Stimulated activated CD8-positive, alpha-beta memory T cell treated with anti-CD3 and anti-CD28 coated beads, Interleukin-4, amount 100 ng/mL, for 24 hours (primary cell): ENCODE measurements around the gene IL20.

Experiments
- DNase-seq: peaks from one replicate; pipeline ENCODE4 v3.0.0-alpha.2; 2020; ENCODE audit warnings: low read depth

Gene IL20

DNA sequence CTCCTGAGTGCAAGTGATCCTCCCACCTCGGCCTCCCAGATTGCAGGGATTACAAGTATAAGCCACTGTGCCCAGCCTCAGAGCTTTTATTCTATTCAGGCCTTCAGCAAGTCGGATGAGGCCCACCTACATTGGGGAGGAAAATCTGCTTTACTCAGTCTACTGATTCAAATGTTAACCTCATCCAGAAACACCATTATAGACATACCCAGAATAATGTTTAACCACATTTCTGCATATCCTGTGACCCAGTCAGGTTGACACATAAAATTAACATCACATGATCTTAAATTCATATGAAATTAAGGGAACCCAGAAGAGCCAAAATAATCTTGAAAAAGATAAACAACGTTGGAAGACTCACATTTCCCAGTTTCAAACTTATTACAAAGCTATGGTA is 14.9 kb downstream of the IL20 start:
- DNase-seq: no peak

DNA sequence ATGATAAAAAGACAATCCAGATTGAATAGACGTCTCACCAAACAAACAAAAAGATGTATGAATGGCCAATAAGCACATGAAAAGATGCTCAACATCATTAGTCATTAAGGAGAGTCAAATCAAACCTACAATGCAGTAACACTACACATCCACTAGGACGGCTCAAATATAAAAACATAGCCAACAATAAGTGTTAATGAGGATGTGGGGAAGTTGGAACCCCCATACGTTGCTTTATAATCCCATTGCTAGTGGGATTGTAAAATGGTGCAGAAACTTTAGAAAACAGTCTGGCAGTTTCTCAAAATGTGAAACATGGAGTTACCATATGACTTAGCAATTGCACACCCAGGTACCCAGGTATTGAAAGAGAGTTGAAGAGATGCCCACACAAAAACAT is 17.1 kb downstream of the IL20 start:
- DNase-seq: no peak

DNA sequence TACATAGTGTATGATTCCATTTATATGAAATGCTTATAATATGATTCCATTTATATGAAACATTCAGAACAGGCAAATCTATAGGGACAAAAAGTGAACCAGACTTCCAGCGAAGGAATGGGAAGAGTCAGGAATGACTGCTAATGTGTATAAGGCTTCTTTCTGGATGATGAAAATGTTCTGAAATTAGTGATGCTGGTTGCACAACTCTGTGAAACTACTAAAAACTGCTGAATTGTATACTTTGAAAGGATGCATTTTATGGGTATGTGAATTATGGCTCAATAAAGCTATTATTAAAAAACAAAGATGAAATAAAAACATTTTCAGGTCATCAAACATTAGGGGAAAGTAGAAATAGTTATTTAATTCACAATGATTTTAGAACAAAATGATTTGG is 17.7 kb downstream of the IL20 start:
- no peak for DNase-seq

DNA sequence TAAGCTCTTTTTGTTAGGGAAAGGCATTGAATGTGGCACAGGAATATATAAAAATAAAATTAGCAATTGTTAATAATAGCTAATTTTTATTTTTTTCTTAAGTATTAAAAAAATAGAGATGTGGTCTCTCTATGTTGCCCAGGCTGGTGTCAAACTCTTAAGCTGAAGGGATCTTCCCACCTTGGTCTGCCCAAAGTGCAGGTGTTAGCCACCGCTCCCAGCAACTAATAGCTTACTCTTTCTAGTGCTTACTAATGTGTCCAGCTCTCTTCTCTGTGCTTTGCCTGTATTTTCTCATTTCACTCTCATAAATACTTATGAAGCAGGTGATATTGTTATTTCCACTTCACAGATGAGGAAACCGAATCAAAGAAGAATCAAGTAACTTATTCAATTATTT is 18.5 kb downstream of the IL20 start:
- no peak for DNase-seq

DNA sequence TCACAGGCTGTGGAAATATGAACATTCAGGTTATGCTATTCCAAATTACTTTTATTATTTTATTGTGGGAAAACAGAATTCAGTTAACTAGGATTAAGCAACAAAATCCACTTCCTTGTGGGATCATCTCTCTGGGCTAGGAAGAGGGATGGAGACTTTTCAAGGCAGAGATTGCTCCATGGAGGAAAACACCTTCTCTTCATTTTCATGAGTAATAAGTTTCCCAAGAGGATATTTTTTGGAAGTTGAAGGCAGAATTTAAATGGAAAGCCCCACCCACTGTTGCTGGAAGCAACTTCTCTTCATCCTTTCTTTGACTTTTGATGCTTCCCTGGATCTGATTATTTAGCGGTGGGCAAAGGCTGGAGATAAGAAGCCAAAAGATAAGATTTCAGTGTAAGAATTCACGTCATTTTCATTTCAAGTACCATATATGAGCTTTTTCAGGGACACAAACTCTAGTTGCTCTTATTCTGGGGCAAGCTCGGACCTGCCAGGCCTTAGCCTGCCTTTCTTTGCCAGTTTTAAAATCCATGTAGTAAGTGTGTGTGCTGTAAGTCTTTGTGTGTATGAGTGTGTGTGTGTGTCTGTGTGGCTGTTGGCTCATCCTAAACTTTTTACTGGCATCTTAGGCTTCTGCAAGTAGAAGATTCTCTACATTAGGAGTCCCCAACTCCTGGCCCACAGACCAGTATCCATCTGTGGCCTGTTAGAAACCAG is 20.1 kb downstream of the IL20 start:
- no peak for DNase-seq

DNA sequence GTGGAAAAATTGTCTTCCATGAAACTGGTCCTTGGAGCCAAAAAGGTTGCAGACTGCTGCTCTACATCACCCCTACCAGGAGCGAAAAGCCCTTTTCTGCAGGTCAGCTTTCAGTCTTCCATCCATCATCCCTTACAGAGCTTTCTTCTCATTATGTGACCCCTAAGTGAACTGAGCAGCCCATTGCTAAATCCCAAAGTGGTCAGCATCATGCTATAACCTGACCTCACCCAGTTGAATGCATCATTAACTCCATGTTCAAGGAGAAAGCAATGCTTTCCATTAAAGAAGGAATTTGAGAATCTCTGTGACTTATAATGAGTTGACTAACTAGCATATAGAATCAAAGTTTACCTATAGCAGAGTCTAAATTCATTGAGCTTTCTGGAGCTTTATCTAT is 21.4 kb downstream of the IL20 start:
- no peak for DNase-seq

DNA sequence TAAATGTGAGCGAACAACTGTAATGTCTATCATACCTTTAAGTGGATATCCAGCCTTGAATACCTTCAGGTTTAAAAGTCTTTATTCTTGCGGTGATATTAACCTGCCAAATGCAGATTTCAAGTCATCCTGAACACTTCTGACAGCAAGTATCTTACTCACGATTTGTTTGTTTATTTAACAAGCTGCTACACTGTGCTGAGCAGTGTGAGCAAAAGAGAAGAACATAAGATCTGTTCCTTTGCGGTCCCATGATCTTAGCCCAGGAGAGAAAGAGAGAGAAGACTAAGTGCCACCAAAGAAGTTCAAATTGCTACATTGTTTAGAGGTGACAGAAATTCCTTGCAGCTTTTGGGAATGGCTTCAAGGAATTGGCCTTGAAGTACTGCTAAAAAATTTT is 22.3 kb downstream of the IL20 start:
- DNase-seq: no peak

DNA sequence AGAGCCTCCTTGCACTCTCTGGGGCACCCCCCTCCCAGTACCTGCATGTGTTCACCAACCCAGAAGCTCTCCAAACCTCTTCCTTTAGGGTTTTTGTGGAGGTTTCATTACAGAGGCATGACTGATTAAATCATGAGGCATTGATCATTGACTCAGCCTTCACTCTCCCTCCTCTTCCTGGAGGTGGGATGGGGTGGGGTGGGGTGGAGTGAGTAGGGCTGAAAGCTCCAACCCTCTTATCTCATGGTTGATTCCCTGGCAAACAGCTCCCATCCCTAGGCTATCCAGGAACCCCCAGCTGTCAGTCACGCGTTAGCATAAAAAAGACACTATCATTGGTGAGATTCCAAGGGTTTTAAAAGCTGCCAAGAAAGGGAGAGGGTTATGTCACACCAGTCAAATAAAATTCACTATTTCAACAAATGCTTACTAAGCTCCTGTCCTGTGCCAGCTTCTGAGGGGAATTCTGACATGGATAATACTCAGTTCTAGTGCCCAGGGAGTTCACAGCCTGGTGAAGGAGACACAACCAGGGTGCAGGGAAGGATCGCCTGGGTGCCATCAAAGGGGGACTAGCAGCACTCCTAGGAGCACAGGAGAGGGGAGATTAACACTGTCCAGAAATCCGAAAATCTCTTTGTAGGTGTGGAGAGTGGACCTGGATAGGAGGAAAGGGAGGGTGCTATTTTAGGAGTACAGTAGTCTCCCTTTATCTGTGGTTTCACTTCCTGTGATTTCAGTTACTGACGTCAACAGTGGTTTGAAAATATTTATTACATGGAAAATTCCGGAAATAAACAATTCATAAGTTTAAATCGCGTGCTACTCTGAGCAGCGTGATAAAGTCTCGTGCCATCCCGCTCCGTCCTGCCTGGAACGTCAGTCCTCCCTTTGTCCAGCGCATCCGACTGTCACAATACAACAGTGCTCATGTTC is 25.0 kb downstream of the IL20 start:
- no peak for DNase-seq

DNA sequence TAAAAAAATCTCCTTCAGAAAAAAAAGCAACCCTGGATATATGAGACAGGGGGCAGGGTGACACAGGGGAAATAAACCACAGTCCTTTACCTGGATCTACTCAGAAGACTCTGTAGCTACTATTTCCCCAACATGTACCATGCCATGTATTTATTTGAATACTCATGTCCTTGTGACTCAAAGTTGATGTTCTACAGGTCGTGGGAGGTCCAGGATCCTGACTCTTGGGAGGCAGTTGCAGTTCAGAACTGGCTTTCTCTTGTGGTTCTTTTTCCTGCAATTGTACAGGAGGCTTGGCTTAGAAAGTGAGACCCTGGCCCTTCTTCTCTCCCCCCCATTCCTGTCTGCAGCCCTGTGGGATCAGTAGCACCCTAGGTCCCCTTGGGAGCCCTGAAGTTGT is 26.0 kb downstream of the IL20 start:
- no peak for DNase-seq

DNA sequence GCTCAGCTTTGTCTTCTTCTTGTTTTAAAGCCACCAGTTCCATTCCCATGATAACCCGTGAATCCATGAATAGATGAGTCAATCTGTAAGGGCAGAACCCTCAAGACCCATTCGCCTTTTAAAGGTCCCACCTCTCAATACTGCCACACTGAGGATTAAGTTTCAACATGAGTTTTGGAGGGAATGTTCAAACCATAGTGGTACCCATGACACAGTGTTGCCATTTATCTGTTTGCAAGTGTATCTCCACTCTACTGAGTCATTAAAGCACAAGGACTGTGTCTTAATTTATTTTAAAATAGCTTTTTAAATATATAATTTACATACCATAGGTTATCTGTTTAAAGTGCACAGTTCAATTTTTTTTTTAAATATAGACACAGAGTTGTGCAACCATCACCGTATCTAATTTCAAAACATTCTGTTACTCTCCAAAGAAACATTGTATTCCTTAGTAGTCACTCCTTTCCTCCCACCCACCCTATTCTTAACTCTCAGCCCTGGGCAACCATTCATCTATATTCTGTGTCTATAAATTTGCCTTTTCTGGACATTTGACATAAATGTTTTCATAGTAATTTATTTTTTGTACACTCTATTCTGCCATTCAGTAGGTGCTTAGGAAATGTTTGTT is 27.0 kb downstream of the IL20 start:
- DNase-seq: no peak

DNA sequence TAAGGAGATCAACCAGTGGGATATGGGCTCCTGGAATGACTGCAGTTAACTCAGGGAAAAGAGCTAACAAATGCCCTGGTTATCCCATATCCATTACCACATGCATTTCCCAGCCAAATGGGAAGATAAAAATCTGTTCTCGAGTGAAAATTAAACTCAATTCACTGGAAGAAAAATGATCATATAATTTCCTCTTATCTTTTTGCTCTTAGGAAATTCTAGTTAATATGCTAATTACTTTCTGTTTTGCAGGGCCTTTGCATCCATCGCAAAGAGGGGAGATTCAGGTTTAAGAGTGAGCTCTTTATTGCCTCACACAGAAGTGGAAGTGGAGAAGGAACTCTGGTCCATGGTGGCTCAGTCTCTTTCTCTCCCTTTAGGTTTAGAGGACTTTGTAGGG is 28.0 kb downstream of the IL20 start:
- no peak for DNase-seq

DNA sequence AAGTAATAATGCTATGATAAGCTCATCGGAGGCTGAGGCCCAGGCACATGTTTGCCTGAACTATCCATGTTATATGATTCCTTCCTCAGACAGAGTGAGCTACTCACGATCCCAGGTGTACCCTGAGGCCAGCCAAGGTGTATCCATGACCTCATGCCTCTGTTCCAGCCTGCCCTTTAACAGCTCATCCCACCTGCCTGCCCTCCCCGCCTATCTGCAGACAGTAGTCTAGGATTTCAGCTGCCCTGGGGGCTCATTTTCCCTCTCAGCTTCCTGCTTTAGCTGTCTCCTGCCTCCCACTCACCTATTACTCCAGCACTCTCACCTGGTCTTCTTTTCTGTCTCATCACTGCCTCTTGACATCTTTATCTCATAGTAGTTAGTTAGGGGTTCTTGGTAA is 29.9 kb downstream of the IL20 start:
- DNase-seq: no peak

DNA sequence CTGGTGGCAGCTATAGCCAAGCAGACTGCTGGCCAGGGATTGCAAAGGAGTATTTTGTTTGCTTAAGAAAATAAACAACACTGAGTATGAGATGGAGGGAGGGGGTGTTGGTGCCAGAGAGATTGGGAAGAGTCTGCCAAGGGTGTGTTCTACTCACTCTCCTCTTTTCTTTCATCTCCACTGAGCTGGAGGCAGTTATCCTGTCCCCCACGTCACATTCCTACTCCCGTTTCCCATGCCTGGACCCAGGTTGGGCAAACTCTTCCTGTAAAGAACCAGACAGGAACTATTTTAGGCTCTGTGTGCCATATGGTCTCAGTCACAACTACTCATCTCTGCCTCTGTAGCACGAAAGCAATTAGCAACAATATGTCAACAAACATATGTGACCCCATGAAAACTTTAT is 30.4 kb downstream of the IL20 start:
- no peak for DNase-seq

DNA sequence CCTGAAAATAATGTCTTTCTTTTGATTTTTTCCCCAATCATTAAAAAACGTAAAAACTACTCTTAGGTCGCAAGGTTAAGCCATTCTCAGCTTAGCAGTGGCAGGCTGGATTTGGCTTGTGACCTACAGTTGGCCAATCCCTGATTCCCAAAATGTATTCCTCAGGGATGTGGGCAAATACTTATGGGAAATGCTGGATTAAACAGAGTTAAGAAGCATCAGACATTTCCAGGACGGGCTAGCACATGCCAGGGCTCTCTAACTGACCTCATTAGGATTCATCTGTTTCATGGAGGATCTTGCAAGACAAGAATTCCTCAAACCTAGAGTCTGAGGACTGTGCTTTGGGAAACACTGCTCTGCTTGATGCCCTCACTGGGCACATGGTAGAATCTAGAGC is 30.8 kb downstream of the IL20 start:
- DNase-seq: no peak

DNA sequence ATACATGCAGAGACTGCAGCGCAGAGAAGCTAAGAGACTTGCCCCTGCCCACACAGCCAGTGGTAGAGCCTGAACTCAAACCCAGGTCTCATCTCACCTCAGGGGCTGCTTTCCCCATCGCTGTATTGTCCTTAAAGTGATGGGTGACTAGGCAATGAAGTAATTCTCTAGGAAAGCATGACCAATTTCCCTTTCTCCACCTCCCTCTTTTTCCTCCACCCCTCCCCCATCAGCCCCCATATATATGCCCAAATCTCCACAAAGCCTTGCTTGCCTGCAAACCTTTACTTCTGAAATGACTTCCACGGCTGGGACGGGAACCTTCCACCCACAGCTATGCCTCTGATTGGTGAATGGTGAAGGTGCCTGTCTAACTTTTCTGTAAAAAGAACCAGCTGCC is 31.8 kb downstream of the IL20 start, which contains the start of gene IL24:
Gene IL24, plus strand, starts transcription at position 269 of the 400 bp plus-strand sequence. CDS start 390 bp downstream, outside the sequence.
- DNase-seq: peak; percentile 30

DNA sequence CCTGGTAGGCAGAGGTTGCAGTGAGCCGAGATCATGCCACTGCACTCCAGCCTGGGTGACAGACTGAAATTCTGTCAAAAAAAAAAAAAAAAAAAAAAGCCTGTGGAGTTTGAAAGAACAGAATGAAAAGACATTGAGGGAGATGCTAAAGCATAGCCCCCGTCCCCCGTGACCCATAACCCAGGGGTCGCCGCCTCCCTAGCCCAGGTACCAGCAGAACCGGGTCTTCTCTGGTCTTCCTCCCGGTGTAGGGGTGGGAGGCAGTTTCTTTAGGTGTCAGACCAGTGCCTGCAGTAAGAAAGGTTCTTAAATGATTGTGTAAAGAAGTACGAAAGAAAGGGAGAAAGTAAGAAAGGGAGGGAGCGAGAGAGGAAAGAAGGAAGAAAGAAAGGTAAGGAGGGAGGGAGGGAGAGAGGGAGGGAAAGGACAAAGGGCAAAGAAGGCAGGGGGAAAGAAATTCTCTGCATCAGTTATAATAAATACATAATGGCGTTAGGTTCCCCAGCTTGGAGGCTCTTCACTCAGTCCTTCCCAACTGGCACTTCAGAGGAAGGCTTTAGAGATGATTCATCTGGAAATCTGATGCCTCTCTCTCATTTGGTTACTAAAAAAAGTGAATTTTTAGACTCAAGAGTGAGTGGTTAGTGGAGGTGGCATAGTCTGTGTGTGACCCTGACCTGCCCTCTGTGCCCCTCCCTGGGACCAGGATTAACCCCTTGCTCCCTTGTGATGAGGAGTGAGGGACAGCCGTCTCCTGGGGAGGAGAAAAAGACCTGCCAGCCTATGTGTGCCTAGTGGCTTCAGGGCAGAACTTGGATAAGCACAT is 32.9 kb downstream of the IL20 start:
- no peak for DNase-seq

DNA sequence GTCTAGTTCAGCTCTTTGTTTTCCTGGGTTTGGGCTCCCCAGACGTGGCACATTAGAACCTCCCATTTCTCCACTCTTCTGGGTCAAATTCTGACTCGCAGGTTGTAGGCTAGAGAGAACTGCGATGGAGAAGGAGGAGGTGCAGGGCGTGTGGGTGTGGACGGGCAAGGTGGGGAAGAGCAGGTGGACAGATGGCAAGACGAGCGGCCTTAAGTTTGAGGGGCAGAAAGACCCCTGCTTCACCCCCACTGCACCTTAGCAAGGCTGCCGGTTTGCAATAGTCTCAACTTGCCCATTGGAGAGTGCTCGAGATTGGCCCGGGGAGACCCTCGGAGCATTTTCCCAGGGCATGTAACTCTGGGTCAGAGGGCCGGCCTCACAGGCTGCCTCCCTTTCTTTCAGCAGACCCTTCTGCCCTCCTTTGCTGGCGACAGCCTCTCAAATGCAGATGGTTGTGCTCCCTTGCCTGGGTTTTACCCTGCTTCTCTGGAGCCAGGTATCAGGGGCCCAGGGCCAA is 33.5 kb downstream of the IL20 start:
- no peak for DNase-seq

DNA sequence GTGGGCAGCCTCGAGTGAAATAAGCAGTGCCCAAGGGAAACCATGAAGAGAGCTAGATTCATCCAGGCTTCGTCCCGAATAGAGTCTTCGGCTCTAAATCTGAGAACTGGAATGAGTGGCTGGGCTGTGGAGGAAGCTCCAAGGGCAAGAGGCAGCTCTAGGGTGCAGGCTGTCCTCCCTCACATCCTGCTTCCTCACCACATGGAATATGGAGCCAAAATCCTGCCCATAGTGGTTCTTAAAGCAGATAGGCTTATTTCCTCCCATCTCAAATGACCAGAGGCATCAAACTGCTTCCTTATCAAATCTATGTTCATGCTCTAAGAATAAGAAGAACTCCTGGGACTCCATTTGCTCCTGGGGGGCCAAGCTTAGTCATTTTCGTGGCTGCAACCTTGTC is 34.3 kb downstream of the IL20 start:
- DNase-seq: no peak

DNA sequence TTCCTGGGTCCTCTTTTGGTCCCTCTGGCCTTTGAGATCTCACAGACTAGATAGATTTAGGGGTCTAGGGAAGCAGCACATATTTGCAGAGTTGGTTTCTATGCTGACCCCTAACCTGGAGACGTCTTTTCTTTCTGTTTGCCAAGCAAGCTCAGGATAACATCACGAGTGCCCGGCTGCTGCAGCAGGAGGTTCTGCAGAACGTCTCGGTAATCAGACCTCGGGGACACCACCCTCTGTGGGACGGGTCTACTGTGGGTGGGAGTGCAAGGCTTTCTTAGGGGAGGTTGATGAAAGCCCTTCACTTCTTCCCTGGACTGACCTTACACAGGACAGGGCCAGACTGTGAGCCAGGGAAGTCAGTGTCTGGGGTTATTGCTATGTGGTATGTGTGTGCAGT is 34.7 kb downstream of the IL20 start:
- no peak for DNase-seq

DNA sequence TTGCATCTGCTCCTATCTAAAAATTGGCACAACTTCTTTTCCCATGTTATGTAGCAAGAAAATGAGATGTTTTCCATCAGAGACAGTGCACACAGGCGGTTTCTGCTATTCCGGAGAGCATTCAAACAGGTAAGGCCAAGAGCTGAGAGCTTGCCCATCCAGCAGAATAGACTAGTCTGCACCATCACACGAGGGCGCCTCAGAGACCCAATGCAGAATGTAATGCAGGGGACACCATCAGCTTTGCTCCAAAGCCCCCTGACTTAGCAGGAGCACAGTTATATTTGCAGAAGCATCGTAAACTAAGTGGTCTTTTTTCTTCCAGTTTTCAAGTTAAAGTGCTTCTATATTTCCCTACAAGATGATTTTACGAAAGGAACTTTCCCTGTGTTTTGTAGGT is 36.5 kb downstream of the IL20 start:
- no peak for DNase-seq

DNA sequence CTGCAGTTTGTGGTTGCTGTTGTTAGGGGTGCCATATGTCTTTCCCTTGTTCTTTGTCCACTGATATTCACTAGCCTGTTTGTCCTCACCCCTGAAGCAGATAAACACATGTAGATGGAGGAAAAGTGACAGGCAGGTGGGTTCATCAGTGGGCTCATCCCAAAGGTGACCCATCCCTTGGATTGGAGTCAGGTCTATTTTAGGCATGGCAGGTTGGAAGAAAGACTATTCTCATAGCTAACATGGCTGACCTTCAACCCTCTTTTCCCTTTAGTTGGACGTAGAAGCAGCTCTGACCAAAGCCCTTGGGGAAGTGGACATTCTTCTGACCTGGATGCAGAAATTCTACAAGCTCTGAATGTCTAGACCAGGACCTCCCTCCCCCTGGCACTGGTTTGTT is 37.3 kb downstream of the IL20 start:
- DNase-seq: no peak

DNA sequence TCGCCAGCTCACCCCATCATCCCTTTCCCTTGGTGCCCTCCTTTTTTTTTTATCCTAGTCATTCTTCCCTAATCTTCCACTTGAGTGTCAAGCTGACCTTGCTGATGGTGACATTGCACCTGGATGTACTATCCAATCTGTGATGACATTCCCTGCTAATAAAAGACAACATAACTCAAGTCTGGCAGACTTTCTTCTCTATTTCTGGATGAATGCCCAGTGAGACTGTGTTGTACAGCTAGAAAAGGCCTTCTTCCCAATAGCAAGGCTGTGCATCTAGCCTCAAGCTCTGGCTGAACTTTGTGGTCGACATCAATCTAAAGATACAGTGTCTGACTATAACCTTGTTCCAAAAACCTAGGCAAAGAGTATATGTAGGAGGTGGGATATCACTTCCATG is 38.3 kb downstream of the IL20 start:
- DNase-seq: no peak
